ENCODE results near the gene LRPAP1.

LRPAP1 gene

DNA sequence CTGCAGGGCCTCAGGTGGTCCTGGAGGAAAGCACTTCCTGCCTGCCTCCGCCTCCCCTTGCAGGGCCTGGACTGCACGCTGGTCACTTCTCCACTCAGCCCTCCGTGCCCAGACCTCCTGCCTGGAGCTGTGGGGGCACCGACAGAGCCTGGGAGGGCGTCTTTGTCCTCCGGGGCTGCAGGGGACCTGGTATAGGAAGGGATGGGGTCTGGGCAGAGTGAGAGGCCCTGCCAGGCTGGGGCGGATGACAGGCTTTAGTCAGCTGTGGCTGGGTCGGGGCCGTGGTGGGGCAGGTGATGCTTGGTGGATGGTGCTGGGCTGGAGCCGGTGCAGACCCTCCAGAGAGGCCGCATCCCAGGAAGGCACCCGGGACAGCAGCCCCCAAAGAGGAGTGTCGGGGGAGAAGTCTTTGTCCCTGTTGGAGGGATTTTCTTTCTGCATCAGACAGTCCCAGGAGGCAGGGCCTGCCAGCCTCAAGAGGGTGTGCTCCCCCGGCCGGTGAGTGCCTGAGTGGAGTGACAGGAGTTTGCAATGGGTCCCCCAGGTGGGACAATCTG lies 67.8 kb downstream of the LRPAP1 start:
- TF ChIP-seq, protein P1, sequence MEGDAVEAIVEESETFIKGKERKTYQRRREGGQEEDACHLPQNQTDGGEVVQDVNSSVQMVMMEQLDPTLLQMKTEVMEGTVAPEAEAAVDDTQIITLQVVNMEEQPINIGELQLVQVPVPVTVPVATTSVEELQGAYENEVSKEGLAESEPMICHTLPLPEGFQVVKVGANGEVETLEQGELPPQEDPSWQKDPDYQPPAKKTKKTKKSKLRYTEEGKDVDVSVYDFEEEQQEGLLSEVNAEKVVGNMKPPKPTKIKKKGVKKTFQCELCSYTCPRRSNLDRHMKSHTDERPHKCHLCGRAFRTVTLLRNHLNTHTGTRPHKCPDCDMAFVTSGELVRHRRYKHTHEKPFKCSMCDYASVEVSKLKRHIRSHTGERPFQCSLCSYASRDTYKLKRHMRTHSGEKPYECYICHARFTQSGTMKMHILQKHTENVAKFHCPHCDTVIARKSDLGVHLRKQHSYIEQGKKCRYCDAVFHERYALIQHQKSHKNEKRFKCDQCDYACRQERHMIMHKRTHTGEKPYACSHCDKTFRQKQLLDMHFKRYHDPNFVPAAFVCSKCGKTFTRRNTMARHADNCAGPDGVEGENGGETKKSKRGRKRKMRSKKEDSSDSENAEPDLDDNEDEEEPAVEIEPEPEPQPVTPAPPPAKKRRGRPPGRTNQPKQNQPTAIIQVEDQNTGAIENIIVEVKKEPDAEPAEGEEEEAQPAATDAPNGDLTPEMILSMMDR (IDR thresholded peaks at IDR 0.05; ENCODE audit: low read depth, low read length, missing control alignments), result no peak
- Histone ChIP-seq H3K27me3 (replicated peaks) (peaks cover 23% of the 10 kb centered on the region), H3K36me3 (replicated peaks) (no peaks in the 10 kb centered on the region), H3K4me3 (ENCODE audit: low read depth, low read length) (no peak overlapping the region), H3K27ac (no peak overlapping the region)
- DNase-seq, result no peak
- in situ Hi-C loops (cut with HindIII; ENCODE audit: low pct_ligation_motif_present, low sequenced_read_pairs), result no loop called here

DNA sequence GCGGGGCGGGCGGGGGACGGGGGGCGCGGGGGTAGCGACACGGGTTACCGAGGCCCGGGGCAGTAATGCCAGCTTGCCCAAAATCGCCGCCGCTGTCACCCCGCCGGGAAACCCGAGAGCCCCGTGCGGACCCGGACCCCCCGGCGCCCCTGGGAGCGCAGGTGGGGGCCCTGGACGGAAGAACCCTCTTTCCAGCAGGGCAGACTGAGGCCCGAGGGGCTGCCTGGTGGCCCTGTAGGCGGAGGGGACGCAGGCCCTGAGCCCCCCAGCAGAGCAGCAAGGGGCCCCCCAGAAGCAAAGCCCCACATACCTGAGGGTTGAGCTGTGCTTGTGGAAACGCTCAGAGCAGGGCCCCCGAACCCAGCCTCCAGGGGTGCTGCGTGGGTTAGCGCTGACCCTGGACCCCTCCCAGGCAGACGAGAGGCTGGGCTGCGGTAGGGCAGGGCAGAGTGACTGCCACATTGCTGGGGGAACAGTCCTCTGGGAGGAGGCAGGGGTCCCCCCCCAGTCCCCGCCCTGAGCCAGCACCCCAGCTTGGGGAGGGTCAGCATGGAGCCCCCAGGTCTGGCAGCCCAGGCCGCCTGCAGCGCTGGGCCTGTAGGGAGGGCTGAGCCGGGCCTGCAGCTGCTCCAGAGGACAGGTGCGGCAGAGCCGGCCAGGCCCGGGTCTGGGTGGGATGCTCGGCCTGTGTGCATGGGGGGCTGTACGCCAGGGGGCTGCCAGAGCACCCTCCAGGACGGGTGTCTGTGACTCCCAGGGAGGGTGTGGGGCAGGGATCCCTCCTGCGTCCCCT lies 68.5 kb downstream of the LRPAP1 start:
- Histone ChIP-seq H3K27me3 (replicated peaks) (peaks cover 23% of the 10 kb centered on the region), H3K27ac (no peak overlapping the region), H3K36me3 (replicated peaks) (no peaks in the 10 kb centered on the region), H3K4me3 (ENCODE audit: low read depth, low read length) (no peak overlapping the region)
- in situ Hi-C loops (cut with HindIII; ENCODE audit: low pct_ligation_motif_present, low sequenced_read_pairs), result no loop called here
- TF ChIP-seq, protein P1 (IDR thresholded peaks at IDR 0.05; ENCODE audit: low read depth, low read length, missing control alignments), result no peak
- no peak for DNase-seq

DNA sequence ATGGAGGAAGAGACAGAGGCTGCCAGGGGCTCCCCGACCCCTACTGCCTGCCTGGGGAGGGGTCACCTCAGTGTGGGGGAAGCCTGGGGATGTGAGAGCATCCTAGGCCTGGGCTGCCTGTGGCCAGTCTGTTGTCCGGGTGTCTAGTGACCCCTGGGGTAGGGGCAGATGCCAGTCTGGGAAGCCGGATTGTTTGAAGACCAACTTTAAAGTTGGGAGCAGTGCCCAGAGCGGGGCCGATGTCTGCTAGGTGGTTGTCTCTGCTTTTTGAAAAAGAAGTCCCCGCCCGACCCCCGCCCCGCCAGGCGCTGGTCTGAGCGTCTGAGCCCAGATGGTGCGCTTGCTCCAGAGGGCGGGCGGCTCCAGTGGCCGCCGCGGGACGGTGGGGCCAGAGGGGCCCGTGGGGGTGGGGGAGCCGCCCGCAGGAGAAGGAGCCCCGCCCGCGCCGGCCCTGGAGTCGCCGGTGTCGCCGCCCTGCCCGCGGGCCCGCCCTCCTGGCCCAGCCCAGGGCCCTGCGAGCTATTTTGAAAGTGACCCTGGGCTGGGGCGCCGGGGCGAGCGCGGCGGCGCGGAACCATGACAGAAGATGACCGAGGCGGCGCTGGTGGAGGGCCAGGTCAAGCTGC lies 69.3 kb downstream of the LRPAP1 start, which contains the start of gene DOK7:
DOK7 (plus strand) TSS at position 517 of the 626 bp plus-strand sequence; CDS start at position 587, 70 bp downstream.
- H3K36me3 ChIP-seq (replicated peaks), result no peaks in the 10 kb centered on the region
- TF ChIP-seq, protein P1 (IDR thresholded peaks at IDR 0.05; ENCODE audit: low read depth, low read length, missing control alignments), result no peak
- no peak within 1 kb of the TSS for H3K27ac ChIP-seq
- DNase-seq, result no peak
- H3K27me3 ChIP-seq (replicated peaks), result peaks cover 23% of the 10 kb centered on the region
- in situ Hi-C loops (cut with HindIII; ENCODE audit: low pct_ligation_motif_present, low sequenced_read_pairs), result no loop called here
- no peak within 1 kb of the TSS for H3K4me3 ChIP-seq (ENCODE audit: low read depth, low read length)

DNA sequence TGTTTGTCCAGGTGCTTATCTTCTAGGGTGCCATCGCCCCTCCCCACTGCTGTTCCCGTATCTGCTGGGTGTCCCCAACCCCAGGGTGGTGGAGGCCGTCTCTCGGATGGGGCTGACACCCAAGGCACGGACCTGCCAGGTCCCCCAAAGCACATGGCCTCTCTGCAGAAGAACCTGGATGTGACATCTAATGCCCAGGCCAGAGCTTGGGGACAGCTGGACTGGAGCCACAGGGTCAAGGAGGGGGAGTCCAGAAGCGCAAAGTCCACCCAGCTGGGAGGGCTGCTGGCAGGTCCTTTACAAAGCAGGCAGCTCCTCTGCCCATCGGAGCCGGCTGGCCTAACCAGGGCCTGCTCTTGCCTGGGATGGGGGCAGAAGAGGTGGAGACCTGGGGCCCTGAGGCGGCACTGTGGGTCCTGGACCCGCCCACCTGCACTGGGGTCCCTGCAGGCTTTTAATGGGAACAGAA lies 69.9 kb downstream of the LRPAP1 start:
- no peaks in the 10 kb centered on the region for H3K36me3 ChIP-seq (replicated peaks)
- no peak overlapping the region for H3K27ac ChIP-seq
- TF ChIP-seq, protein P1 (IDR thresholded peaks at IDR 0.05; ENCODE audit: low read depth, low read length, missing control alignments), result no peak
- H3K4me3 ChIP-seq (ENCODE audit: low read depth, low read length), result no peak overlapping the region
- in situ Hi-C loops (cut with HindIII; ENCODE audit: low pct_ligation_motif_present, low sequenced_read_pairs), result no loop called here
- H3K27me3 ChIP-seq (replicated peaks), result peaks cover 23% of the 10 kb centered on the region
- no peak for DNase-seq

DNA sequence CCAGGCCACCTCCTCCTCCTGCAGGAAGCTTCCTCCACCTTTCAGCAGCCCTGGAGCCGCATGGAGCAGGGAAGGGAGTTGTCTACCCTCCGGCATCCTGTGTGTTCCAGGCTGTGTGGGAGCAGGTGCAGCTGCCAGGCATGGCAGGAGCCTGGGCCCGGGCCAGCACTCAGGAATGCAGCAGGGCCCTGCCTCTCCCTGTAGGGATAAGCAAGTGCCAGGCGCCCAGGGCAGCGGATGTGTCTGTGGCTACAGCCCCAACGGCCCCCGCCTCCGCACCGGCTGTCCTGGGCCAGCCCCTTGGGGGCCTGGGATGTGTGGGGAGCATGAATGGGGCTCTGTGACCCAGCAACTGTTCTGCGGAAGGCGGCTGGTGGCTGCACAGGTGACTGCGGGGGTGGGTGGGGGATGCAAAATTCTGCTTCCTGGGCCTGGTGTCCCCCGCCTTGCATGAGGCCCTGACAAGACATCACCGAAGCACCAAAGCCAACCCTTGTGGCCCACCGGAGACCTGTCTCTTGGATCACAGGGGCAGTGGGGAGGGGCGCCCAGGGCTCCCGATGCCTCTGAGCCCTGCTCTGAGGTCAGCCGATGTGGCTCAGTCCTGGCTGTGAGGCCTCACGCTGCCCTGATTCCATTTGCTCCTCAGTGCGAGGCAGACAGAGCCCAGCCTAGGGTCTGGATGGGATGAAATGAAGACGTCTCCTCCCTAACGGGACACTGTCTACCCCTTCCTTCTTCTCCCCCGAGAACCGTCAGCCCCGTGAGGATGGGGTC lies 70.5 kb downstream of the LRPAP1 start:
- Histone ChIP-seq H3K27ac (no peak overlapping the region), H3K27me3 (replicated peaks) (peaks cover 23% of the 10 kb centered on the region), H3K4me3 (ENCODE audit: low read depth, low read length) (no peak overlapping the region), H3K36me3 (replicated peaks) (no peaks in the 10 kb centered on the region)
- in situ Hi-C loops (cut with HindIII; ENCODE audit: low pct_ligation_motif_present, low sequenced_read_pairs), result no loop called here
- TF ChIP-seq, protein P1 (IDR thresholded peaks at IDR 0.05; ENCODE audit: low read depth, low read length, missing control alignments), result no peak
- no peak for DNase-seq
